Breast epithelium (tissue), 3 donors: ENCODE measurements around the gene TK1.

Experiments used
- POLR2A ChIP-seq: fragments of 450-650 bp; IDR thresholded peaks from one replicate; pipeline ENCODE4 v1.6.1; 2016; ENCODE audit warnings: antibody characterized with exemption, mild to moderate bottlenecking, moderate library complexity
- POLR2AphosphoS5 ChIP-seq, 3 donors: sonication (generic); formaldehyde crosslinking; IDR thresholded peaks; one replicate each; pipeline ENCODE4 v1.6.1; 2017; ENCODE audit warnings: antibody characterized with exemption in 3 of 3
- TF ChIP-seq, protein P1 (sequence below), 3 donors: fragments of 450-650 bp; IDR thresholded peaks; one replicate each; pipeline ENCODE4 v1.5.1; 2016 to 2017; ENCODE audit warnings: antibody characterized with exemption in 3 of 3, mild to moderate bottlenecking in 3 of 3, moderate library complexity in 3 of 3

DNA sequence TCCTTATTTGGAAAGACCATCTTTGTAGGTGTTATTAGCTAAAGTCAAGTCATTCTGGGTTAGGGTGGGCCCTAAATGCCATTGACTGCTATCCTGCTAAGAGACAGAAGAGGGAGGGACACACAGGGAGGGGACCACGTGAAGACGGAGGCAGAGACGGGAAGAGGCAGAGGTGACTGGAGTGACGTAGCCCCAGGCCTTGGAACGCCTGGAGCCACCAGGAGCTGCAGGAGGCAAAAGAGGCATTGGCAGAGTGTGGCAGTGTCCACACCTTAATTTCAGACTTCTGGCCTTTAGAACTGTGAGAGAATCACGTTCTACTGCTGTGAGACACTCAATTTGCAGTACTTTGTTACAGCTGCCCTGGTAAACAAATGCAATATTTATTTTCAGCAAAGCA, 13.6 kb upstream of the TK1 start:
- TF ChIP-seq, protein P1, sequence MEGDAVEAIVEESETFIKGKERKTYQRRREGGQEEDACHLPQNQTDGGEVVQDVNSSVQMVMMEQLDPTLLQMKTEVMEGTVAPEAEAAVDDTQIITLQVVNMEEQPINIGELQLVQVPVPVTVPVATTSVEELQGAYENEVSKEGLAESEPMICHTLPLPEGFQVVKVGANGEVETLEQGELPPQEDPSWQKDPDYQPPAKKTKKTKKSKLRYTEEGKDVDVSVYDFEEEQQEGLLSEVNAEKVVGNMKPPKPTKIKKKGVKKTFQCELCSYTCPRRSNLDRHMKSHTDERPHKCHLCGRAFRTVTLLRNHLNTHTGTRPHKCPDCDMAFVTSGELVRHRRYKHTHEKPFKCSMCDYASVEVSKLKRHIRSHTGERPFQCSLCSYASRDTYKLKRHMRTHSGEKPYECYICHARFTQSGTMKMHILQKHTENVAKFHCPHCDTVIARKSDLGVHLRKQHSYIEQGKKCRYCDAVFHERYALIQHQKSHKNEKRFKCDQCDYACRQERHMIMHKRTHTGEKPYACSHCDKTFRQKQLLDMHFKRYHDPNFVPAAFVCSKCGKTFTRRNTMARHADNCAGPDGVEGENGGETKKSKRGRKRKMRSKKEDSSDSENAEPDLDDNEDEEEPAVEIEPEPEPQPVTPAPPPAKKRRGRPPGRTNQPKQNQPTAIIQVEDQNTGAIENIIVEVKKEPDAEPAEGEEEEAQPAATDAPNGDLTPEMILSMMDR (IDR thresholded peaks at IDR 0.05): no peak
- TF ChIP-seq POLR2AphosphoS5 (IDR thresholded peaks at IDR 0.05): no peak
- no peak for TF ChIP-seq POLR2A
